Inflammatory macrophage (primary cell): ENCODE results near the gene MICB.

Source experiments
- DNase-seq, 2 donors: peaks; one replicate each; pipeline ENCODE4 v3.0.0-alpha.2; 2020 to 2022

Gene MICB

GRCh38 chr6:31510007-31510406, 12.1 kb downstream of the MICB start:
- no peak for DNase-seq

DNA sequence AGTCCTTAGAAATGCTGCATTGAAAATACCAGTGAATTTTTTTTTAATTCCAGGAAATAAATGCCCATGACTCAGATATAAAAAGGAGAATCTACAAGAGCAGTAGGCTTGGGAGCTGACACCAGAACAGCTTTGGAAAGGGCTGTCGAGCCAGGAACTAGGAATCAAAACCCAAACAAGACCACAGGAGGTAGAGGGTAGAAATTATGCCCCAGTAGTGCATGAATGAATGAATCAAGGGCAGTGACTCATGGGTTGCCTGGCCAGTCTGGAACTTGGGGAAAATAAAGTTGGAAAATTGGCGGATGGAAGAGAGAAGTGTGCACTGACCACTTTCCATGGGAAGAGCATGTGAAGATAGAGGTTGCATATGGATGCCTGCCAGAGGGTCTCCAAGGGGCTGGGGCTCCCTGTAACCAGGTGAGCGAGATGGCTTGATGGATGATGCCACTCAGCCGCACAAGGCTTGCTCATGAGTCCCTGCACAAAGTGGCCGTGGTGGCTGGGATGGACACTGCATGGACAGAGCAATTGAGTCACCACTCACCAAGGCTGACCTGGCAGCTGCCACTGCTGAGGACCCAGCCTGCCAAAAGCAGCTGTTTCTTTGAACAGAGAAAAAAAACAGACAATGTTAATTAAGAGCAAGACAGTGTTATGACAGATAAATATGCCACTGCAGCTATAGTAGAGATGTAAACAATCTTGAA, 15.7 kb downstream of the MICB start:
- DNase-seq: no peak

DNA sequence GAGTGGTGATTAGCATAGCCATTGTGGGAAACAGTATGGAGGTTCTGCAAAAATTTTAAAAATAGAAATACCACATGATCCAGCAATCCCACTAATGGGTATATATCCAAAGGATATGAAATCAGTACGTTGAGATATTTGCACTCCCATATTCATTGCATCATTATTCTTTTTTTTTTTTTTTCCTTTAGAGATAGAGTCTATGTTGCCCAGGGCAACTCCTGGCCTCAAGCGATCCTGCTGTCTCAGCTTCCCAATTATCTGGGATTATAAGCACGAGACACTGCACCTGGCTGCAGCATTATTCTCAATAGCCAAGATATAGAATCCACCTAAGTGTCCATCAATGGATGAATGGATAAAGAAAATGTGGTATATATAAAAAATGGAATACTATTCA, 23.9 kb downstream of the MICB start:
- no peak for DNase-seq

DNA sequence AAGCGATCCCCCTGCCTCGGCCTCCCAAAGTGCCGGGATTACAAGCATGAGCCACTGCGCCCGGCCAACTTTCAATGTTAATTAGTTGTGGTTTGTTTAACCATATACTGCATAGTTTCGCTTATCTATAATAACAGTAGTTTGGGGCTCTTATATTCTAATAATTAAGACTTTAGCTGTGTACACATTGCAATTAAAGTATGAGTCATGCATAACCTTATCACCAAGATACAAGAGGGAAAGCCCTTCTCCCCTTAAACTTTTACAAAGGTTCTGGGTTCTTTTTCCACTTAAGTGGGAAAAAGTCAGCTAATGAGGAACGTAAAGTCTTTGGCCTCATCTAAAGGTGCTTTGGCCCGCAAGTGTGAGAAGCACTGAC, 27.6 kb downstream of the MICB start:
- DNase-seq: no peak

DNA sequence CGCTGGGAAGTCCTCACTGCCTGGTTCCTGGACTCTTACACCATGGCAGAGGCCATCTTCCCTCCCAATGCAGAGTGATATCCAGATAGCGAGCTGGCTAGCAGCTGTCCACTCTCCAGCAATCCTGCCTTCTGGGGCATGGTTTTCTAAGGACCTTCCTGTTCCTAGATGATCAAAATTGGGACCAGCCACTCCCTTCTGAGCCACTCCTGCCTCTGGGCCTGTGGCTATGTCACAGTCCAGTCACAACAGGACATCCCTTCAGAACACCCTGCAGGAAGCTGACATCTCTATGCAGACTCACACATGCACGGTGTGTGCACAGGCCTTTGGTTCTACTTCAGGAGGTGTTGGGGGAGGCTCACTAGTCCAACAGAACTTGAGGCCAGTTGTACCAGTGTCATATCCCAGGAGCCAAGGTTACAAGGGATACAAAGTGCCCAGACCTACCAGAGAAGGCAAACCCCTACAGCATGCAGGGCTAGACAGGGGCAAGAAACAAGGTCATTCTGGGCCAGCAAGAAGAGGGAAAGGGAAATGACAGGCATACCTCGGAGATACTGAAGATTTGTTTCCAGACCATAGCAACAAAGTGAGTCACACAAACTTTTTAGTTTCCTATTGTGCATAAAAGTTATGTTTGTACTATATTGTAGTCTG, 28.1 kb downstream of the MICB start:
- no peak for DNase-seq

DNA sequence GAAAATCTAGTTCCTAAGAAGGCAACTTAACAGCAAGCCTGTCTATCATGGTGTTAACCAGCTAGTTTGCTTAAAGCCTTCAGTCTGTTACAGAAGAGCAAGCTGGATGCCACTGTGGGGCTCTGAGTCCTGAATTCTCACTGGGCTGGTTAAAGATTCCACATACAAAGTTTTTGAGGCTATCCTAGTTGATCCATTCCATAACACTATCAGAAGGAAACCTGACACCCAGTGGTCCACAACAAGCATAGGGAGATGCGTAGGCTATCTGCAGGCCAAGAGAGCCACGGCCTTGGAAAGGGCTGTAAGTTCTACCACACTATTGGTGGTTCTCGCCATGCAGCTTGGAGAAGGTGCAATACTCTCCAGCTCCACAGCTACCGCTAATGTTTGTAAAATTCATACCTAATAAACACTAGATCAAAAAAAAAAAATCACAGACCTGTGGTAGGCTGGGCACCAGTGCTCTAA, 30.4 kb downstream of the MICB start:
- peak in 1 of 2 donors; percentile 8 for DNase-seq

DNA sequence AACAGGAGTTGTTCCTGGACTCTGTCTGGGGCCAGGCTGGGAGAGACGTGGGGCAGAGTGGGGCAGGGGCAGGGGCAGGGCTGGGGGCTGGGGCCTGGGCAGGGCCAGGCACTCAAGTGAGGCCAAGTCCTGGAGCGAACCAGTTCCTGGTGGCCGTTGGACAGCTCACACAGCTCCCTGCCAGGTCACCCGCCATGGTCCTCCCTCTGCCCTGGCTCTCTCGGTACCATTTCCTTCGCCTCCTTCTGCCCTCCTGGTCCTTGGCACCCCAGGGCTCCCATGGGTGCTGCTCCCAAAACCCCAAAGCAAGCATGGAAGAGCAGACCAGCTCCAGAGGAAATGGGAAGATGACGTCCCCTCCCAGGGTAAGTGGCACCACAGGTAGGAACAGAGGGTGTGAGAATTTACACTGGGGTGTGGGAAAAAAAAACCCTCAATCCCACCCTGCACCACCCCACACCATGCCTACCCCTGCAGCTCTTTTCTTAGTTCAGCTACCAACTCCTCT, 30.9 kb downstream of the MICB start, which contains the start of gene MCCD1:
Gene MCCD1, plus strand, starts transcription at position 142 of the 508 bp plus-strand sequence. Its CDS starts 53 bp downstream, at position 195.
- no peak for DNase-seq

DNA sequence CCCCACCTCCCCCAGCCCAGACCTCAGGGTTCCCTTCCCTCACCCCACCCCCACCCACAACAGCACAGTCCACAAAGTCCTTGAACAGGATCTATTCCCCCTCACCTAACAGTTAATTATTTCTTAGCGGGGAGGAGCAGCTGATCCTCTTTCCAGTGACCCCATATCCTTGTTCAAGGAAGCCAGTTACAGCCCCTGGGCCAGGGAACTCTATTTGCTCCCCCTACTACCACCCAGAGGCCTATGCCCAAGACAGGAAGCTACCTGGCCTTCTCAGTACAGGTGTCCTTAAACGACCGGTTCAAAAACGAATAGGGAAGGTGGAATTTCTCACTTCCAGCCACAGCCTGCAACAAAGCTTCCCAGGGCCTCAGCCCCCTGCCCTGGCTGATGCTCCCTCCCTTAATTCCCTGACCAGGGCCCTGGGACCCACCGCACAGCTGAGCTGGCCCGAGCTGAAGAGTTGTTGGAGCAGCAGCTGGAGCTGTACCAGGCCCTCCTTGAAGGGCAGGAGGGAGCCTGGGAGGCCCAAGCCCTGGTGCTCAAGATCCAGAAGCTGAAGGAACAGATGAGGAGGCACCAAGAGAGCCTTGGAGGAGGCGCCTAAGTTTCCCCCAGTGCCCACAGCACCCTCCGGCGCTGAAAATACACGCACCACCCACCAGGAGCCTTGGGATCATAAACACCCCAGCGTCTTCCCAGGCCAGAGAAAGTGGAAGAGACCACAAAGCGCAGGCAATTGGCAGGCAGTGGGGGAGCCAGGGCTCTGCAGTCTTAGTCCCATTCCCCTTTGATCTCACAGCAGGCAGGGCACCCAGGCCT, 31.6 kb downstream of the MICB start:
- no peak for DNase-seq

DNA sequence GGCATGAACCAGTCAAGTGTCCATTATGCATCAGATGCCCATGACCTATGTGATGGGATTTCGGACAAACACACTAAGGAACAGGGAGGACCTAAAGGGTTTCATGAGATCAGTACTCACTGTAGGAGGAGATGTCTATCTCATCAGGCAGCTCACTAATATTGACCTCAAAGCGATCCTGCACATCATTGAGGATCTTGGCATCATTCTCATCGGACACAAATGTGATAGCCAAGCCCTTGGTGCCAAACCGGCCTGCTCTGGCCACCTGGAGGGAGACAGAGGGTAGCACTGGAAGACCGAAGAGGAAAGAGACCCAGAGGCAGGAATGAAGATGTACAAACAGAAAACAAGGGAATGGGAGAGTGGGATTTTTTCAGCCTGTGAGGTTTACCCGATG, 32.7 kb downstream of the MICB start:
- DNase-seq: no peak

- DNase-seq: no peak
Observed at GRCh38 chr6:31531162-31531561, 33.2 kb downstream of the MICB start.

- DNase-seq: no peak
Observed at GRCh38 chr6:31531771-31532643, 34.1 kb downstream of the MICB start.

DNA sequence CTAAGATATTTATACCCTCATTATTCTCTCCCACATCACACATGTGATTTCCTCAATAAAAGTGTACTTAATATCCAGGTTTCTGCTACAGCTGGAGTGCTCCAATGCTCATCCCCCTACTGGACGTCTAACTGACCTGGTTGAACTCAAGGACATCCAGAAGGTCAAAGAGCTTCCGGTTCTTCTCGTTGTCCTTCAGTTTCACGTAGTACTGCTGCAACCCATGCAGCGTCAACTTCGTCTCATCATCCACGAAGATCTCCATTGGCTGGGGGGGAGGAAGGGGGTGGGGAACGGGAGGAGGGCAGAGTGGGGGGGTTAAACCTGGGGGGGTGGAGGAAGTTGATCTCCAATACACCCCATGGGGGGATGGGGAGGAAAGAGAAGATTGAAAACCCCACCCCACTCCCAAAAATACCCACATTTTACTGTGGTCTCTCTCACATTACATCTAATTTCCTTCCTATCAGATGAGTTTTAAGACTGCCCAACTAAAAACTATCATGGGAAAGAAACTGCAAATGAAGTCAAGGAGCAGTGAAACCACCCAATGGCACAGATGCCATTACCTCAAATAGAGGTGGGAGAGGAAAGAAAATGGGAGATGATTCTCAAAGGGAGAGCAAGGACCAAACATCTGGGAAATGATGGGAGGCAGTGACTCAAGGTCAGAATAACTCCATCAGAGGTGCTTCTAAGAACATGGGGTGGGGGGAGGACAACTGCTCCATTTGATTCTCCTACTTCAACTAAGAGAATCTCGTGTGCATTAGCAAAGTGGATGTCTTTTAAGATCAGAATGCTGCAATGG, 34.9 kb downstream of the MICB start:
- DNase-seq: no peak

DNA sequence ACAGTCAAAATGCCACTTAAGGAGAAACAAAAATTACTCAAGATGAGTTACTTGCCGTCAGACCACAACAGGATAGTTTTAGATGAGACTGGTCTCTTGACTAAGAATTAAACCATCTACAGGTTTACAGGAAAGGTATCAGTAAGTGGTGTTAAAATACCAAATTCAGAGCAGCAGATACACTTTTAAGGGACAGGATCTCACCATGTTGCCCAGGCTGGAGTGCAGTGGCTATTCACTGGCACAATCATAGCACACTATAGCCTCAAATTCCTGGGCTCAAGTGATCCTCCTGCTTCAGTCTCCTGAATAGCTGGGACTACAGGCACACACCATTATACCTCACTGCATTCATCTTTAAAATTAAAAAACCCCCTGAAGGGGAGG, 35.5 kb downstream of the MICB start:
- no peak for DNase-seq

GRCh38 chr6:31534011-31534410, 36.1 kb downstream of the MICB start:
- no peak for DNase-seq

DNA sequence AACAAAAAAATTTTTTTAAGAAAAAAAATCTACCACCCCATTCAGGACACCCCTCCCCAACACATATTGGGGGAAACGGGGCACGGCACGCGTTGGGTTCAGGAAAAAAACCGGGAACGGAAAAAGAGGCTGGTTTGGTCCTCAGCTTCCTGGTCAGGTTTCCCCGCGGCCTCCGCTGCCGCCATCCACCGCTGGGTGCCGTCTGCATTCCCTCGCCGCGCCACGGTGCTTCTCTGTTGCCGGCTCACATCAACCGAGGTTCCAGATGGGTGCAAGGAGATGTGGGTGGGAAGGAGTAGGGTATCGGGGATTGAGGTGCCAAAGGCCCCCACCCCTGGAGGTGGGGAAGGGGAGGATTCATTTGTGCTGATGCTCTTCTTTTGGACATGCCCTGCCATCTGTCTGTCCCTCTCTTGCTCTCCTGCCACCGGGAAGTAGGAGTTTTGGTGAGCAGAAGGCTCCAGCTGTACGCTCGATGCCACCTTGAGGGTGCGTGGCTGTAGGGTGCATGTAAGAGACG, 36.6 kb downstream of the MICB start:
- DNase-seq: no peak

GRCh38 chr6:31535538-31536324, 37.8 kb downstream of the MICB start:
- no peak for DNase-seq

DNA sequence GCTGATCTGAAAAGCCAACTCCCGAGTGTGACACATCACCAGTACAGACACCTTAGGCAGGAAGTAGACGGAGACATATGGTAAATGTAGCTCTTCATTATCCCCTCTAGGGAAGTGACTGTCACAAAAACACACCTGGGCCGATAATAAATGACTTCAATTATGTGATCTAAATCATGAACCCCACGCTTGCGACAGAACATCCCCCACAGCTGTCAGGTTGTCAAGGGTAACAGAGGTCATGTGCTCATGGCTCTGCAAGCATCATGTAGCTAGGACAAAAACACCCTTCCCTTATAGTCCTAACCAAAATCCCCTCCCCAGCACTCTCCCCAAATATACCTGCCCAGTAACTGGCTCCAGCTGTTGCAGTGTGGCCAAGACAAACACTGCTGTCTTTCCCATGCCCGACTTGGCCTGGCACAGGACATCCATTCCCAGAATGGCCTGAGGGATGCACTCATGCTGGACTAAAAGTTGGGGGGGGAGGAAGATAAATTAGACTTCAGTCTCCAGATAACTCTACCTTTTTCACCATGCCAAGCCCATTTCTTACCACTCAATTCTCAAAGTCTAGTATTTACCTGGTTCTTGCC, 41.0 kb downstream of the MICB start:
- DNase-seq: no peak

GRCh38 chr6:31540640-31541039, 42.7 kb downstream of the MICB start:
- DNase-seq: no peak

- DNase-seq: peak; percentile 63 to 69
Observed at GRCh38 chr6:31541059-31541657, 43.2 kb downstream of the MICB start.
